ENCODE results near the gene GCC1. TPM values are rescaled to one million over a fixed set of nuclear protein-coding genes. Genes with fewer than 3 reads are reported as not detected.

GCC1 gene
- total RNA-seq, 4 donors from 2014 or later: 16.0 to 18.3 (median 17.9) TPM

DNA sequence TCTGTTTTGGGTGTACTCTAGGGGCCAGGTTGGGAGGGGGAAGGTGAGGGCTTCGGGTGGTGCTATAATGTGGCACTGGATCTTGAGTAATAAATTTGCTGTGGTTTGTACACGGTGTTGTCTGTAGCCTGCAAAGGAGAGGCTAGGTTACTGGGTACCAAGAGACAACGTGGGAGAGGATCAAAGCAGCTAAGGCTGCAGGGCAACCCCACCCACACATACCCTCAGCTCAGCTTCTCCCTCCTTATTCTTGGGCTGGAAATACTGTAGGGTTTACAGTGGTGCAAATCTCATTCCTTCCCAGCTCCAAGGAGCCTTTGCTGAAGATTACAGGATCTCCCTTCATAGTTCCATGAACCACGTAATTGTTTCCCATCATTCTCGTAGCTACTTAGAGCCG lies 6.2 kb upstream of the GCC1 start:
- 78 to 80% methylated on average over 6 of the region's 6 CpGs for WGBS, 2 donors
- peaks cover 0 to 38% (median 13%) of the 10 kb centered on the region in 3 donors for H3K36me3 ChIP-seq
- H3K27ac ChIP-seq: no peak overlapping the region
- H3K9me3 ChIP-seq: no peaks in the 10 kb centered on the region
- no peak overlapping the region for H3K4me3 ChIP-seq
- DNase-seq (ENCODE audit: low spot score in 2 of 2): no peak
- no peaks in the 10 kb centered on the region for H3K27me3 ChIP-seq
- peaks cover 0 to 29% (median 15%) of the 10 kb centered on the region in 4 donors for H3K4me1 ChIP-seq
- TF ChIP-seq EP300 (IDR thresholded peaks at IDR 0.05): no peak
- TF ChIP-seq, protein P1, sequence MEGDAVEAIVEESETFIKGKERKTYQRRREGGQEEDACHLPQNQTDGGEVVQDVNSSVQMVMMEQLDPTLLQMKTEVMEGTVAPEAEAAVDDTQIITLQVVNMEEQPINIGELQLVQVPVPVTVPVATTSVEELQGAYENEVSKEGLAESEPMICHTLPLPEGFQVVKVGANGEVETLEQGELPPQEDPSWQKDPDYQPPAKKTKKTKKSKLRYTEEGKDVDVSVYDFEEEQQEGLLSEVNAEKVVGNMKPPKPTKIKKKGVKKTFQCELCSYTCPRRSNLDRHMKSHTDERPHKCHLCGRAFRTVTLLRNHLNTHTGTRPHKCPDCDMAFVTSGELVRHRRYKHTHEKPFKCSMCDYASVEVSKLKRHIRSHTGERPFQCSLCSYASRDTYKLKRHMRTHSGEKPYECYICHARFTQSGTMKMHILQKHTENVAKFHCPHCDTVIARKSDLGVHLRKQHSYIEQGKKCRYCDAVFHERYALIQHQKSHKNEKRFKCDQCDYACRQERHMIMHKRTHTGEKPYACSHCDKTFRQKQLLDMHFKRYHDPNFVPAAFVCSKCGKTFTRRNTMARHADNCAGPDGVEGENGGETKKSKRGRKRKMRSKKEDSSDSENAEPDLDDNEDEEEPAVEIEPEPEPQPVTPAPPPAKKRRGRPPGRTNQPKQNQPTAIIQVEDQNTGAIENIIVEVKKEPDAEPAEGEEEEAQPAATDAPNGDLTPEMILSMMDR (IDR thresholded peaks at IDR 0.05): no peak
- TF ChIP-seq POLR2A (IDR thresholded peaks at IDR 0.05): no peak

DNA sequence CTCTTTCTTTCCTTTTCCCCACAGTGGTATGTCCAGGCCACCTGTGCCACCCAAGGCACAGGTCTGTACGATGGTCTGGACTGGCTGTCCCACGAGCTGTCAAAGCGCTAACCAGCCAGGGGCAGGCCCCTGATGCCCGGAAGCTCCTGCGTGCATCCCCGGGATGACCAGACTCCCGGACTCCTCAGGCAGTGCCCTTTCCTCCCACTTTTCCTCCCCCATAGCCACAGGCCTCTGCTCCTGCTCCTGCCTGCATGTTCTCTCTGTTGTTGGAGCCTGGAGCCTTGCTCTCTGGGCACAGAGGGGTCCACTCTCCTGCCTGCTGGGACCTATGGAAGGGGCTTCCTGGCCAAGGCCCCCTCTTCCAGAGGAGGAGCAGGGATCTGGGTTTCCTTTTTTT lies 5.8 kb upstream of the GCC1 start:
- H3K27ac ChIP-seq: no peak overlapping the region
- no peaks in the 10 kb centered on the region for H3K9me3 ChIP-seq
- peaks cover 0 to 29% (median 15%) of the 10 kb centered on the region in 4 donors for H3K4me1 ChIP-seq
- TF ChIP-seq POLR2A (IDR thresholded peaks at IDR 0.05) (no peak), EP300 (IDR thresholded peaks at IDR 0.05) (no peak)
- TF ChIP-seq, protein P1 (IDR thresholded peaks at IDR 0.05): no peak
- H3K36me3 ChIP-seq: peaks cover 0 to 38% (median 13%) of the 10 kb centered on the region in 3 donors
- DNase-seq (ENCODE audit: low spot score in 2 of 2): no peak
- no peaks in the 10 kb centered on the region for H3K27me3 ChIP-seq
- 95 to 96% methylated on average over 7 of the region's 7 CpGs for WGBS, 2 donors
- no peak overlapping the region for H3K4me3 ChIP-seq

DNA sequence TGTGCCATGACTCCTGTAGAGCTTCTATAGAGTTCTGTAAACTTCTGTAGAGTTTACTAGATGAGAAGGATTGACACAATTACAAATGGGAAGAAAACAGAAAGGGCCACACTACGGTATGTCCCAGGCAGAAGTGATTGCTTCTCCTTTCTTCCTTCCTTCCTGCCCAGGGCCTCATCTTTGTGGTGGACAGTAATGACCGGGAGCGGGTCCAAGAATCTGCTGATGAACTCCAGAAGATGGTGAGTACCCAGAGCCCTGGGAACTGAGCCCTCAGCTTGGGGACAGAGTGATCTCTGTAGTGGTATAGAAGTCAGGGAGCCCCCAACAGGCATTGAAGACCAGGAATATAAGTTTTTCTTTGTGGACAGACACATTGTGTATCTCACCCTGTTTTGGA lies 4.5 kb upstream of the GCC1 start:
- no peaks in the 10 kb centered on the region for H3K9me3 ChIP-seq
- H3K36me3 ChIP-seq: peaks cover 0 to 38% (median 13%) of the 10 kb centered on the region in 3 donors
- TF ChIP-seq, protein P1 (IDR thresholded peaks at IDR 0.05): no peak
- TF ChIP-seq EP300 (IDR thresholded peaks at IDR 0.05): no peak
- TF ChIP-seq POLR2A (IDR thresholded peaks at IDR 0.05): no peak
- no peak overlapping the region for H3K4me3 ChIP-seq
- no peak for DNase-seq (ENCODE audit: low spot score in 2 of 2)
- H3K4me1 ChIP-seq: peaks cover 0 to 35% (median 18%) of the 10 kb centered on the region in 4 donors
- WGBS, 2 donors: 82 to 88% methylated on average over 3 of the region's 3 CpGs
- no peaks in the 10 kb centered on the region for H3K27me3 ChIP-seq
- H3K27ac ChIP-seq: peak overlapping the region in 1 of 4 donors; percentile 98

DNA sequence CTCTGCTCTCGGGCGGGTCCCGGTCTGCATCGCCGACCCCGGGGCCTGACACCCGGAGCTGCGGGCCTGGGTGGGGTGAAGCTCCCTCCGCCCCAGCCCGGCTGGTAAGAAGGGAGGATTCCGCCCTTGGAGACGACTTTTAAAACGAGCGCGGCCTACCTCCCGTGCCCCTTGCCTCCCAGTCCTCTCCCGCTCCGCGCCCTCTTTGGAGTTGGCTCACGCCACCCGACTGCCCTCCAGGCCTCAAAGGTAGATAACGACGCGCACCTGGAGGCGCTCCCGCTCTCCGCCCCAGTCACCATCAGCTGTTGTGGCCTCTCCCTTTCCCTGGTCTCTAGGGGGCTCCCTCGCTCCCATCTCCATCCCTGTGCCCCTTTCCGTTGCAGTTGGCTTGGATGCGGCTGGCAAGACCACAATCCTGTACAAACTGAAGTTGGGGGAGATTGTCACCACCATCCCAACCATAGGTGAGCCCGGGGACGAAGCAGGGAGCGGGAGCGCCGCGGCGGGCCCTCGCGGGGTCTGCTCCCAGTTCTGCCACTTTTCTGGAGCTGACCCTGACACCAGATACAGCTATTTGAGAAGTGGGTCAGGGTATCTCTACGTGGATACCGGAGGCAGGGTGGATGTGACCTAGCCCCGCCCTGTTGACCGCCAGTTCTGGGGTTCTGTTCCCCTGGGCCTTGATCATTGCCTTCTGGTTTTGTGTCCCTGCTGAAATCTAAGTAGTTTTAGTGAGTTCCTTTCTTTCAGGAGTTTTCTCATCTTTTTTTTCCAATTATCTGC lies 3.5 kb upstream of the GCC1 start:
- Histone ChIP-seq H3K27ac (peak overlapping the region; percentile 89 to 98 (median 96)), H3K4me1 (peaks cover 0 to 45% (median 28%) of the 10 kb centered on the region in 4 donors), H3K4me3 (peak overlapping the region; percentile 90 to 99 (median 94)), H3K27me3 (no peaks in the 10 kb centered on the region), H3K36me3 (peaks cover 0 to 38% (median 13%) of the 10 kb centered on the region in 3 donors), H3K9me3 (no peaks in the 10 kb centered on the region)
- WGBS, 2 donors: 3 to 7% methylated on average over 16 to 40 of the region's 43 CpGs
- TF ChIP-seq, protein P1 (IDR thresholded peaks at IDR 0.05): peak in 3 of 5 experiments; percentile 6 to 43 (median 30)
- no peak for TF ChIP-seq POLR2A (IDR thresholded peaks at IDR 0.05)
- DNase-seq (ENCODE audit: low spot score in 2 of 2): peak in 1 of 2 donors; percentile 26

DNA sequence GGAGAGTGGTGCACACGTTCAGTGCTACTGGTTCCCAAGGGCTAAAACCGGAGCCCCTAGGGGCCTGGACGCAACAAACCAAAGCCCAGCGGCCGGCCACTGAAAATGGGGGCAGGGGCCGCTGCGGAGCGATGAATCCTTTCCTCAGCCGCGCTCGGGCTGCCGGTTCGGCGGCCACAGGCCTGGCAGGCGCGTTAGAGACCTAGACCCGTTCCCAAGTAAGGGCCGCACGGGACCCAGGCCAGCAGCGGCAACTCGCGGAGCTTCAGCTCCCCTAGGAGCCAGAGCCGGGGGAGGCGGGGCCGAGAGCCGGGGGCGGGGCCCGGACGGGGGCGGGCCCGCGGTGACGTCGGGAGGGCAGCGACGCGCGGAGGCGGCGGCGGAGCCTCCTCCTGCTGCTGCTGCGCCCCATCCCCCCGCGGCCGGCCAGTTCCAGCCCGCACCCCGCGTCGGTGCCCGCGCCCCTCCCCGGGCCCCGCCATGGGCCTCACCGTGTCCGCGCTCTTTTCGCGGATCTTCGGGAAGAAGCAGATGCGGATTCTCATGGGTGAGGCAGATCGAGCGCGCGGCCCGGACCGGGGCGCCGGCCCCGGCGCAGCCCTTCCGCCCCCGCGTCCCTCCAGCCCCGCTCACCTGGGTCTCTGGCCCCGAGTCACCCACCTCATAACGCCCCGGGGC lies 2.8 kb upstream of the GCC1 start, which contains the start of gene ARF5:
Gene ARF5 (plus strand): TSS at position 393 of the 678 bp plus-strand sequence. CDS start 88 bp downstream, at position 481.
- TF ChIP-seq, protein P1 (IDR thresholded peaks at IDR 0.05): peak in 1 of 5 experiments; percentile 19
- peak; percentile 28 to 77 for TF ChIP-seq POLR2A (IDR thresholded peaks at IDR 0.05)
- TF ChIP-seq EP300 (IDR thresholded peaks at IDR 0.05): peak in 1 of 2 donors; percentile 87
- H3K4me1 ChIP-seq: peaks cover 0 to 52% (median 34%) of the 10 kb centered on the region in 4 donors
- H3K9me3 ChIP-seq: no peaks in the 10 kb centered on the region
- H3K27ac ChIP-seq: peak within 1 kb of the TSS; percentile 89 to 98 (median 96)
- WGBS, 2 donors: 0 to 2% methylated on average over 8 to 37 of the region's 77 CpGs
- H3K36me3 ChIP-seq: peaks cover 0 to 38% (median 13%) of the 10 kb centered on the region in 3 donors
- peak; percentile 78 to 83 for DNase-seq (ENCODE audit: low spot score in 2 of 2)
- H3K4me3 ChIP-seq: peak within 1 kb of the TSS; percentile 90 to 99 (median 94)
- H3K27me3 ChIP-seq: no peaks in the 10 kb centered on the region
